GM13976 (cell line): ENCODE data around the gene MAN1B1.

ENCODE experiments used
- DNase-seq: peaks from one replicate; pipeline ENCODE4 v3.0.0; 2012; ENCODE audit warnings: low spot score
- CTCF ChIP-seq: IDR thresholded peaks from 2 replicates; pipeline ENCODE4 v1.5.1; 2012; ENCODE audit warnings: borderline replicate concordance, mild to moderate bottlenecking; ENCODE audit not compliant: insufficient read depth; ENCODE audit errors: extremely low read depth, missing control alignments, control extremely low read depth
- in situ Hi-C: fragments of 300-500 bp; cut with MboI; formaldehyde crosslinking; loops from one replicate; pipeline ENCODE4 v1.12.0; 2022; ENCODE audit warnings: low sequenced_read_pairs, mixed read lengths, inconsistent platforms; ENCODE audit not compliant: unreplicated experiment

Gene MAN1B1

GRCh38 chr9:137140151-137141012 is 53.6 kb downstream of the MAN1B1 start:
- in situ Hi-C loops: no loop called here
- no peak for TF ChIP-seq CTCF
- no peak for DNase-seq

GRCh38 chr9:137141050-137141810 is 54.4 kb downstream of the MAN1B1 start:
- in situ Hi-C loops: no loop called here
- TF ChIP-seq CTCF: no peak
- DNase-seq: no peak

- no peak for DNase-seq
- in situ Hi-C loops: no loop called here
- no peak for TF ChIP-seq CTCF
Measured at GRCh38 chr9:137141976-137142936, 55.5 kb downstream of the MAN1B1 start.

- in situ Hi-C loops: no loop called here
Measured at GRCh38 chr9:137143459-137143858, 56.7 kb downstream of the MAN1B1 start.

GRCh38 chr9:137145731-137146526 is 59.1 kb downstream of the MAN1B1 start:
- in situ Hi-C loops: no loop called here
- no peak for DNase-seq
- no peak for TF ChIP-seq CTCF

More at GRCh38 chr9:137143459-137143858, 56.7 kb downstream of the MAN1B1 start:
- no peak for DNase-seq
- TF ChIP-seq CTCF: no peak

- in situ Hi-C loops: no loop called here
- TF ChIP-seq CTCF: no peak
- DNase-seq: no peak
Measured at GRCh38 chr9:137146527-137146918, 59.7 kb downstream of the MAN1B1 start.
